HG03139 (cell line): ENCODE data around the gene NKX2-8.
"Not testable (repeated sequence)": the region's sequence is repeated elsewhere in the genome, so short reads cannot be mapped to it uniquely, and the experiment has no call there.

Source experiments
- ATAC-seq: cut with Tn5 transposase; IDR thresholded peaks from one replicate; pipeline ENCODE4 v1.9.1; 2021; ENCODE audit not compliant: unreplicated experiment

The NKX2-8 gene

GRCh38 chr14:36580141-36580855 lies 2.1 kb downstream of the NKX2-8 start:
- no peak for ATAC-seq

GRCh38 chr14:36579573-36580140 lies 2.8 kb downstream of the NKX2-8 start:
- ATAC-seq: no peak

GRCh38 chr14:36579001-36579555 lies 3.3 kb downstream of the NKX2-8 start:
- no peak for ATAC-seq

- no peak for ATAC-seq
These were observed 12.3 kb downstream of the NKX2-8 start for GRCh38 chr14:36570065-36570464.

- ATAC-seq: no peak
These were observed 25.5 kb downstream of the NKX2-8 start for GRCh38 chr14:36556811-36557433.

GRCh38 chr14:36555998-36556743 lies 26.2 kb downstream of the NKX2-8 start:
- ATAC-seq: no peak

GRCh38 chr14:36553656-36554260 lies 28.7 kb downstream of the NKX2-8 start:
- ATAC-seq: no peak

- no peak for ATAC-seq
These were observed 31.5 kb downstream of the NKX2-8 start for GRCh38 chr14:36550899-36551298.

- ATAC-seq: not testable (repeated sequence)
These were observed 38.1 kb downstream of the NKX2-8 start for GRCh38 chr14:36544280-36544679.

- ATAC-seq: no peak
These were observed 44.4 kb downstream of the NKX2-8 start for GRCh38 chr14:36538051-36538450.
